Measurements from ENCODE around the gene SGCA.

DNA sequence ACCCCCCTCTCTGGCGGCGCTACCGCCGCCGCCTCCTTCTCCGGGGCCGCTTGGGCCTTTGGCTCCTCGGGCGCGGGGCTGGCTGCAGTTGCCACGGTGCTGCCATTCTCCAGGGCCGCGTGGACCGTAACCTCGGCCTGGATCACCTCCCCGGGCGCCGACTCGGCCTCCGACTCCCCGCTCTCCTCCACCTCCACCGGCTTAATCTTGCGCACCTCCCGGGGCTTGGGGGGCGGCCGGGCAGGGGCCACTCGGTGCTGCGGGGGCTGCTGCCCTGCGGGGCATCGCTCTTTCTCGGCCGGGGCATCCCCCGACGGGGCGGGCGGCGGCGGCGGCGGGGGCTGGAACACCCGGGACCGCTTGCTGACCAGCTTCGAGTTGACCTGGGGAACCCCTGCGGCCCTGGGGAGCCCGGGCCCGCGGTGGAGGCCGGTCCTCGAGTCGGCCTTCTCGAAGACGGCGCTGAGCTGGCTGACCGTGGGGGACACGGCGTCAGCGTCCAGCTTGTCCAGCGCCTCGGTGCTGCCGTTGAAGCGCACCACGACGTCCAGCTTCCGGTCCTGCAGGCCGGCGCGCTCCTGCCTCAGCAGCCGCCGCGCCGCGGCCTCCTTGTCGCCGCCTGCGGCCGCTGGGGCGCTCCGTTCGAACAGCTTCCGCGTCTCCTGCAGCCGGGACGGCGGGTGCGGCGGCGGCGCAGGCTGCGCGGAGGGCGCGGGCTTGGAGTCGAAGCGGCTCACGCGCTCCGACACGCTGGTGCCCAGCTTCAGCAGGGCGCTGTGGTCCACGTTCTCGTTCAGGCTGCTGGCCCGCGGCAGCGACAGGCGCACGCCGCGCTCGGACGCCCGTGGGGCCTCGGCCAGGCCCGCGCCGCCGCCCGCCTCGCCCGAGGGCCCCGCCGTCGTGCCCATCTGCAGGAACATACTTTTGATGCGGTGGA lies 16.1 kb upstream of the SGCA start:
- TF ChIP-seq EP300 (IDR thresholded peaks at IDR 0.05; ENCODE audit: borderline replicate concordance) = no peak
- peak; percentile 27; the same call in 1 of the 2 replicates for TF ChIP-seq TAF1 (IDR thresholded peaks at IDR 0.05; ENCODE audit: low read depth)
- no peak for TF ChIP-seq CEBPB (IDR thresholded peaks at IDR 0.05)
- TF ChIP-seq TEAD4 (IDR thresholded peaks at IDR 0.05) = no peak
- TF ChIP-seq, protein P1, sequence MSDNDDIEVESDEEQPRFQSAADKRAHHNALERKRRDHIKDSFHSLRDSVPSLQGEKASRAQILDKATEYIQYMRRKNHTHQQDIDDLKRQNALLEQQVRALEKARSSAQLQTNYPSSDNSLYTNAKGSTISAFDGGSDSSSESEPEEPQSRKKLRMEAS (IDR thresholded peaks at IDR 0.05) = peak; percentile 75
- no peak for TF ChIP-seq CREB1 (IDR thresholded peaks at IDR 0.05; ENCODE audit: low read depth)
- no peak for TF ChIP-seq ZBTB7A (IDR thresholded peaks at IDR 0.05; ENCODE audit: low read depth)
- no peak for TF ChIP-seq RAD21 (IDR thresholded peaks at IDR 0.05; ENCODE audit: low read depth)
- no peak for TF ChIP-seq YY1 (IDR thresholded peaks at IDR 0.05; ENCODE audit: low read depth)
- TF ChIP-seq, protein P2, sequence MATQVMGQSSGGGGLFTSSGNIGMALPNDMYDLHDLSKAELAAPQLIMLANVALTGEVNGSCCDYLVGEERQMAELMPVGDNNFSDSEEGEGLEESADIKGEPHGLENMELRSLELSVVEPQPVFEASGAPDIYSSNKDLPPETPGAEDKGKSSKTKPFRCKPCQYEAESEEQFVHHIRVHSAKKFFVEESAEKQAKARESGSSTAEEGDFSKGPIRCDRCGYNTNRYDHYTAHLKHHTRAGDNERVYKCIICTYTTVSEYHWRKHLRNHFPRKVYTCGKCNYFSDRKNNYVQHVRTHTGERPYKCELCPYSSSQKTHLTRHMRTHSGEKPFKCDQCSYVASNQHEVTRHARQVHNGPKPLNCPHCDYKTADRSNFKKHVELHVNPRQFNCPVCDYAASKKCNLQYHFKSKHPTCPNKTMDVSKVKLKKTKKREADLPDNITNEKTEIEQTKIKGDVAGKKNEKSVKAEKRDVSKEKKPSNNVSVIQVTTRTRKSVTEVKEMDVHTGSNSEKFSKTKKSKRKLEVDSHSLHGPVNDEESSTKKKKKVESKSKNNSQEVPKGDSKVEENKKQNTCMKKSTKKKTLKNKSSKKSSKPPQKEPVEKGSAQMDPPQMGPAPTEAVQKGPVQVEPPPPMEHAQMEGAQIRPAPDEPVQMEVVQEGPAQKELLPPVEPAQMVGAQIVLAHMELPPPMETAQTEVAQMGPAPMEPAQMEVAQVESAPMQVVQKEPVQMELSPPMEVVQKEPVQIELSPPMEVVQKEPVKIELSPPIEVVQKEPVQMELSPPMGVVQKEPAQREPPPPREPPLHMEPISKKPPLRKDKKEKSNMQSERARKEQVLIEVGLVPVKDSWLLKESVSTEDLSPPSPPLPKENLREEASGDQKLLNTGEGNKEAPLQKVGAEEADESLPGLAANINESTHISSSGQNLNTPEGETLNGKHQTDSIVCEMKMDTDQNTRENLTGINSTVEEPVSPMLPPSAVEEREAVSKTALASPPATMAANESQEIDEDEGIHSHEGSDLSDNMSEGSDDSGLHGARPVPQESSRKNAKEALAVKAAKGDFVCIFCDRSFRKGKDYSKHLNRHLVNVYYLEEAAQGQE (IDR thresholded peaks at IDR 0.05; ENCODE audit: low read depth) = no peak
- 0 out of 2 replicates have a peak, but pooled peaks have one; percentile 23 for TF ChIP-seq TCF12 (IDR thresholded peaks at IDR 0.05; ENCODE audit: low read depth)
